Medulla oblongata (tissue), 1 donor: ENCODE data around the gene AK1.
"Not testable (repeated sequence)": the region's sequence is repeated elsewhere in the genome, so short reads cannot be mapped to it uniquely, and the experiment has no call there.

Experiments used
- DNase-seq: peaks from one replicate; pipeline ENCODE4 v3.0.0-alpha.2; 2015; ENCODE audit errors: extremely low spot score

The AK1 gene

GRCh38 chr9:127848756-127849504 is 28.5 kb downstream of the AK1 start:
- DNase-seq, result no peak

GRCh38 chr9:127847833-127848755 is 29.4 kb downstream of the AK1 start:
- no peak for DNase-seq

DNA sequence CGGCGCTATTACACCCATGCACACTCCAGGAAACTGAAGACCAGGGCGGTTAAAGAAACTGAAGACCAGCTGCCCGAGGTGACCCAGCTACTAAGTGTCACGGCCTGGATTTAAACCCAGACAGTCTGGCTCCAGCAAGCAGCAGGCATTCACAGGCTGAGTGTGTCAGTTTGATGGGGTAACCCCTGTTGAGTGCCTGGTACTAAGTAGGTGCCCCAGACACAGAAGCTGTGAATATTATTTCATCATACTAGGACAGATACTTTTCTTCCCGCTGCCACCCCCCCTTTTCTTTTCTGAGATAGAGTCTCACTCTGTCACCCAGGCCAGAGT is 30.3 kb downstream of the AK1 start:
- no peak for DNase-seq

DNA sequence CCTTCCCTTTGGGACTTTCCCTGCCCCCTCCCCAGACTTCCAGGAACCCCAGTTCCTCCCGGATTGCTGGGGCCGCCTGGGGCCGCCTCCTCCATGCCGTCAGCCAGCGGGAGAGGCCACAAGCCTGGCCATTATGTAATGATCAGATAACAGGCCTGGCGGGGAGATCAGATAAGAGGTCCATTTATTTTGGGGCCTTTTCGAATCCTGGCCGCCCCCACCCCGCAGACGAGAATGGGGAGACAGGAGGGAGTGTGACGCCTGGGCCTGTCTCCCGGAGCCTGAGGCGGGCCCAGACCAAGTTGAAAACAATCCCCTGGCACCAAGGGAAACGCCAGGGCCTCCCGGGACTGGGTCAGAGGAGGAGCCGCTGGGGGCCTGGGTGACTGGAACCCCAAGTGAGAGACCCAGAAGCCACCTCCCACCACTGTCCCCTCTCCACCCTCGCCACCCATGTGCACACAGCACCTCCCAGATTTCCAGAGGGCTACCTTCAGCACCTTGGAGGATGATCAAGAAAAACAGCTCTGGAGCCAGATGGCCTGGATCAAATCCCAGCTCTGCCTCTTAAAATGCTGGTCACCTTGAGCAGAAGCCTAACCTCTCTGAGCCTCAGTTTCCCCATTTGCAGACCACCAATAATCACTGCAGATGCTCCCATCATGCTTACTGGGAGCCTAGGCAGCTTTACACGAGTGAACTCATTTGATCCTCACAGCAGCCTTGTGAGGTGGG is 30.9 kb downstream of the AK1 start:
- no peak for DNase-seq

DNA sequence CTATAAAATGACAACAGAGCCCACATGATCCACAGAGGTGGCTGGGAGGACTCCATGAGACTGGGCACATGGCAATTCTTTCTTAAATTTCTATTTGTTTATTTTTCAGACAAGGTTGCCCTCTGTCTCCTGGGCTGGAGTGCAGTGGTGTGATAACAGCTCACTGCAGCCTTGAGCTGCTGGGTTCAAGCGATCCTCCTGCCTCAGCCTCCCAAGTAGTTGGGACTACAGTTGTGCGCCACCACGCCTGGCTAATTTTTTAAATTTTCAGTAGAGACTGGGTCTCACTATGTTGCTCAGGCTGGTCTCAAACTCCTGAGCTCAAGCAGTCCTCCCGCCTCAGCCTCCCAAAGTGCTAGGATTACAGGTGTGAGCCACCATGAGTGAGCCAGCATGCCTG is 31.9 kb downstream of the AK1 start:
- DNase-seq, result not testable (repeated sequence)

DNA sequence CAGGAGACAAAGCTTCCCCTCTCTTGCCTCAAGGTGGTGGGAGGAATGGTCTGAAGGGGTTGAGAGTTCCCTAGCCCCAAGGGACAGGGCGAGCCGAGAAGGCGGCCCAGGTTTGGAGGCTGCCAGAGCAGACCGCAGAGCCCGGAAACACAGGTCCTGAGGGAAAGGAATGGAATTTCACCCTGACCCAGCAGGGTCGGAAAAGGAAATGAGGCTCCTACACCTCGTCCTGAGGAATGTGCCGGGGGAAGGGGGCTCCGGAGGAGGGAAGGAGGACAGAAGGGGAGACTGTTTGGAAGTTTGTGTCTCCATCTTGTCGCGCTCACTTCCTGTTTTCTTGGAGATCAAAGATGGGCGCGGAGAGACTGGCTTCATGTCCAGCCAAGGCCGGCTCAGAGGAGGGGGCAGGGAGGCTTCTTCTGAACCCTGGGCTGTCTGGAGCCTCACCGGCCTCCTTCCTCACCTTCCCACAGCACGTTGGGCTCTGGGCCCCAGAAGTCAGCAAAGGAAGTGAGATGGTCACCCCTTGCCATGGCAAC is 32.6 kb downstream of the AK1 start:
- no peak for DNase-seq

- DNase-seq, result no peak
These were observed 36.2 kb downstream of the AK1 start for GRCh38 chr9:127841087-127841835.

DNA sequence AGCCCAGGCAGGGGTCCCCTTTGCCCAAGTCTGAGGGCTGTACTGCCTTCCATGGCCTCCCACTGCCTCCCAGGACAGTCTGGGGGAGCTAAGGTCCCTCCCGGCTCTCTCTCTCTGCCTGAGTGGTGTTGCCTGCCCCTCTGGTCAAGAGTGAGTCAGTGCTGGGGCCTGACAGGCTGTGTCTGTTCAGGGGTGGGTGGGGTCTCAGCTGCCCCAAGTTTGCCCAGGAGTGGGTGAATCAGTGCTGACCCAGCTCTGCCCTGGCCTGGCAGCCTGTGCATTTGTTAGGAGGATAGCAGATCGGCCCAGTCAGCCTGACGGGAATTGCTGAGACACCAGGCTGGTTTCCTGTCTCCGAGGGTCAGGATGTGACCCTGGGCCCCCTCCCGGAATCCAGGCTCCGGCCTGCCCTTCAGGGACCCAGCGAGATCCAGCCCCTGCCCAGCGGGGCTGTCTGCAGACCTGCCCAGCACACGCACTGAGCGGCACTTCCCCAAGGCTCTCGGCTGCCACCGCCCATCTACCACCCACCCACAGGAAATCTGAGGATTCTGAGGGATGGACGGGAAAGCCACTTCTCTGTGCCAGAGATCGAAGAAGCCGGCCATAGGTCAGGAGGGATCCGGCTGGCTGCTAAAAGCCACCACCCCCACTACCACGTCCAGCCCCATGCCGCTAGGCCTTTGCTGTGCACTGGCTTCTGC is 38.9 kb downstream of the AK1 start:
- no peak for DNase-seq

- no peak for DNase-seq
These were observed 40.1 kb downstream of the AK1 start for GRCh38 chr9:127837346-127837745.

DNA sequence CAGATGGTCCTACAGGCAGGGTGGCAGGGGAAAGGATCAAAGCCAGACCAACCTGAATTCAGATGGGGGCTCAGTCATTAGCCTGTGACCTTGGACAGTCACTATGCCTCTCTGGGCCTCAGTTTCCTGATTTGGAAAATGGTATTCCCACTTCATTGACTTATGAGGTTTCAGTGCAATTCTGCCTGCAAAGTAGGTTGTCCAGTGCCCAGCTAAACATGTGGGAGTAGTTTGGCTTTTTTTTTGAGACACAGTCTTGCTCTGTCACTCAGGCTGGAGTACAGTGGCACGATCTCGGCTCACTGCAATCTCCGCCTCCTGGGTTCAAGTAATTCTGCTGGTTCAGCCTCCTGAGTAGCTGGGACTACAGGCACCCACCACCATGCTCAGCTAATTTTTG is 40.9 kb downstream of the AK1 start:
- DNase-seq, result not testable (repeated sequence)

DNA sequence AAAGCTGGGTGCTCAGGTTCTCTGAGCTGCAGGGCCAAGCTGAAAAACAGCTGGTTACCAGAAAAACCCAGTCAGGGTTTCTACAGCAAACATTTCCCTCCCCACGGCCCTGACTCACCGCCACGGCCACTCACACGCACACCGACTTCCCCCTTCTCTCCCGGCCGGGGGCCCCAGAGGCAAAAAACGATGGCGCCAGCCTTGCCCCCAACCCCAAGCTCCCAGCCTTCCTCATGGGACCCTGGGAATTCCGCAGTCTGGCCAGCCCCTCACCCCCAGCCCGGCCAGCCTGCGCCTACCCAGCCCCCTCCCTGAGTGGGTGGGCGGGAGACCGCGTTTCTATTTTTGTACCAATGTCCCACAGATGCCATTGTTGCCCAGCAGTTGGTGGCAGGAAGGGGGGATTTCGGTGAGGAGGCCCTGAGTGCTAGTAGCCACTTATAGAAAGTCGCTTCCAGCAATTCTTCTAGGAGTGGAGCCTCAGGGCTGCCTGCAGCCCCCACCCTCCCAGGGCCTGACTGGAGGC is 41.4 kb downstream of the AK1 start:
- peak; percentile 29 for DNase-seq

DNA sequence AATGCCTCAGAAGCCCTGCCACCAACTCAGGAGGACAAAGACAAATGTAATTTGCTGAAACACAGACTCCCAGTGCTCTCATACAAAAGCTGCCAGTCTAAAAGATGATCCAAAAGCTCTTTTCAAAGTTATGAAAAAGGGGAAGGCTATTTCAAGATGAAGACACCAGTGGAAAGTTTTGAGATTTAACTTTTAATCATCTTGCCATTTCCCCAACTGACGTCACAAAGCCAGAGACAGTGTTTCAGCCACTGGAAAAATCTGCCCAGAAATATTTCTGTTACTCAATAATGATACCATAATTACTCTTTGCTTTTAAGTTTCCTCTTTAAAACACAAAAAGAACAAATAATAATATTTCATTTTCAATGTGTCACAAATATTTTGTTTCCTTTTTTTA is 43.9 kb downstream of the AK1 start:
- DNase-seq, result peak; percentile 12

GRCh38 chr9:127832248-127832647 is 45.2 kb downstream of the AK1 start:
- DNase-seq, result no peak

GRCh38 chr9:127829205-127829906 is 48.1 kb downstream of the AK1 start:
- no peak for DNase-seq

GRCh38 chr9:127828262-127829031 is 49.0 kb downstream of the AK1 start:
- peak; percentile 58 for DNase-seq

DNA sequence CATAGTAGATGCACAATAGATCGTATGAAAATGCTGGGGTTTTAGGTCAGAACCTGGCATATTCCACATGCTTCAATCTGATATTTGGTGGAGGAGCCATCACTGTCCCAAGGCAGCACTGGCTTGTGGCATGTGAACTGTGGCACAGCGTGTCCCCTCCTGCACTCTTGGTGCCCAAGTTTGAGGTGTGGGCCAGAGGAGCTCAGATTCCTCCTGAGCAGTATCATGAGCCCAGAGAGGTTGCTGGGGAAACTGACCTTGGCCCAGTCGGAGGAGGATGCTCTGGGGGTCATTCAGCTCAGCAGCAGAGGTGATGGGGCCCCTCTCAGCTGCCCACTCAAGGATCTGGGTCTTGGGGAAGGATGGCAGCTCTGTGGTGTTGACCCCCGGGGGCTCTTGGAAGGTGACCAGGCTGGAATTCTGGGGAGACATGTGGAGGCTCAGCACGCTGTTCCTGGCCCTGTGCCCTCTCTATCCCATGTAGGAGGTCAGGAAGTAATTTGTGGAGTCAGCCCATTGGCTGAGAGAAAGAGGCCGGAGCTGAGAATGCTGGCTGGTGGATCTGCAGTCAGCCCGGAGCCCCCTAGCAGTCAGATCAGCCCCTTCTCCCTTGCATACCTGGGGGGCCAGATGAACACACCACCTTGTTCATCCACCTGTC is 51.1 kb downstream of the AK1 start:
- DNase-seq, result no peak

DNA sequence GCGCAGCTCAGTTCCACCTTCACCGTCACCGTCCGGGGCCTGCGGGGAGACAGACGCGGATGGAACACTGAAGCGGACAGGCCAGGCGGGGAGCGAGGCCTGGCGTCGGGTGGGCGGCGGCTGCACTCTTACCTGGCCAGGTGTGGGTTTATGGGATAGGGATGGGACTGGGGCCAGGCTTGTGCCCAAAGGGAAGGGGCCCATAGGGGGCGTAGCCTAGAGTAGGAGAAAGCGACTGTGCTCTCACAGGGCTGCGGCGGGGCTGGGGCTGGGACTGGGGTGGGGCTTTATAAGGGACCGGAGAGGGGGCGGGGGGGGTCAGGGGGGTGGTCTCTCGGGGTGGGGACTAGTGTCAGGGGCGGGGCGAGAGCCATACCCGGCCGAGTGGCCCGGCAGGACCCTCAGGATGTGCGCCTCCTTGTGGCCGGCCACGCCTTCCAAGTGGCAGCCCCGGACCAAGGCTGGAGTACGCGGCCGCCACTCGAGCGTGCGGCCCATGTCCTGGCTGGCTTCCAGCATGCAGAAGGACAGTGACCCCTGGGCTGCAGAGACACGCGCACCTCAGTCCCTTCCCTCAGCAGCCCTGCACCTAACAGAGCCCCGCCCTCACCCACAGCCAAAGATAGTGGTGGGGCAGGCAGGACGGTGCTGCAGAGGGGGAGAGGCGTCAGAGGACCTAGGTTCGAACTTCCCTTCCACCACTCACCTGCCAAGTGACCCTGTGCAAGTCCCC is 52.0 kb downstream of the AK1 start:
- DNase-seq, result no peak

GRCh38 chr9:127822108-127822507 is 55.4 kb downstream of the AK1 start:
- no peak for DNase-seq
